Loucy (cell line): ENCODE measurements around the gene NHSL2.

Source experiments
- EZH2phosphoT487 ChIP-seq: fragments of 200-600 bp; IDR thresholded peaks from 2 replicates; pipeline ENCODE4 v1.6.1; 2018; ENCODE audit warnings: antibody characterized with exemption, mild to moderate bottlenecking, moderate library complexity, borderline replicate concordance
- TF ChIP-seq, protein P1 (sequence below): fragments of 200-600 bp; sonication (generic); conservative IDR thresholded peaks from 2 replicates; pipeline ENCODE4 v1.5.1; 2014; ENCODE audit warnings: mild to moderate bottlenecking, antibody characterized with exemption, low read length

DNA sequence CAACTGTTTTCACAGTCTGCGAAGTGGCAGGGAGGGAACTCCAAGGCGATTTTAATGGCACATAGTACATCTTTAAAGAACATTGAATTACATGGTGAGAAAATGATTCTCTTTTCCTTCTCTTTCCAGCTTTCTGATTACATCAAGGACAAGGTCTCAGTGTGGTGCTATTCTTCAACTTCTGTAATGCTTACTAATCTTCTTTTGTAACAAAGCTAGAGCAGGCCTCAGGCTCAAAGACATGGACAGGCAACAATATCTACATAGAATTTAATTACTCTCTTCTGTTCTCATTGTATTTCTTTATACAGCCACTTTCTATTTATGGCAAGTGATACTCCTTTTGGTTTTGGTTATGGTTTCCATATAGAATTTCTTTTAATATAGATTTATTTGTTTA is 172.6 kb downstream of the NHSL2 start:
- TF ChIP-seq, protein P1, sequence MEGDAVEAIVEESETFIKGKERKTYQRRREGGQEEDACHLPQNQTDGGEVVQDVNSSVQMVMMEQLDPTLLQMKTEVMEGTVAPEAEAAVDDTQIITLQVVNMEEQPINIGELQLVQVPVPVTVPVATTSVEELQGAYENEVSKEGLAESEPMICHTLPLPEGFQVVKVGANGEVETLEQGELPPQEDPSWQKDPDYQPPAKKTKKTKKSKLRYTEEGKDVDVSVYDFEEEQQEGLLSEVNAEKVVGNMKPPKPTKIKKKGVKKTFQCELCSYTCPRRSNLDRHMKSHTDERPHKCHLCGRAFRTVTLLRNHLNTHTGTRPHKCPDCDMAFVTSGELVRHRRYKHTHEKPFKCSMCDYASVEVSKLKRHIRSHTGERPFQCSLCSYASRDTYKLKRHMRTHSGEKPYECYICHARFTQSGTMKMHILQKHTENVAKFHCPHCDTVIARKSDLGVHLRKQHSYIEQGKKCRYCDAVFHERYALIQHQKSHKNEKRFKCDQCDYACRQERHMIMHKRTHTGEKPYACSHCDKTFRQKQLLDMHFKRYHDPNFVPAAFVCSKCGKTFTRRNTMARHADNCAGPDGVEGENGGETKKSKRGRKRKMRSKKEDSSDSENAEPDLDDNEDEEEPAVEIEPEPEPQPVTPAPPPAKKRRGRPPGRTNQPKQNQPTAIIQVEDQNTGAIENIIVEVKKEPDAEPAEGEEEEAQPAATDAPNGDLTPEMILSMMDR = no peak
- no peak for TF ChIP-seq EZH2phosphoT487
